HEK293 (cell line): Measurements from ENCODE around the gene ACOT8.
A peak's percentile ranks its signal among the peaks of the same experiment; 100 is the strongest.

ENCODE experiments used
- CTCF ChIA-PET: fragments of 350-600 bp; formaldehyde crosslinking; extraction: SDS; loops from one replicate; lab custom pipeline; 2021; ENCODE audit warnings: antibody characterized with exemption; lab: Yijun Ruan, JAX
- POLR2A ChIA-PET: fragments of 300-600 bp; formaldehyde crosslinking; extraction: SDS; loops from one replicate; lab custom pipeline; 2020; ENCODE audit warnings: antibody characterized with exemption, inconsistent platforms; lab: Yijun Ruan, JAX
- H3K27ac ChIP-seq: fragments of 200-500 bp; sonication (Bioruptor generic); 2 replicates; pipeline ENCODE4 v1.5.1; 2014; ENCODE audit warnings: low read depth, low read length, control low read depth, inconsistent platforms; ENCODE audit errors: extremely low read depth
- H3K36me3 ChIP-seq, 2 experiments: fragments of 200-500 bp in 1 of 2; sonication (Bioruptor generic) in 1 of 2; 1 replicate in 1 of 2; 2 replicates in 1 of 2; pipeline ENCODE4 v1.5.1; 2014 to 2017; ENCODE audit warnings: inconsistent platforms in 2 of 2, low read length in 2 of 2; ENCODE audit not compliant: control insufficient read depth in 2 of 2, insufficient read depth in 1 of 2
- H3K4me1 ChIP-seq: fragments of 200-500 bp; sonication (Bioruptor generic); 2 replicates; pipeline ENCODE4 v1.5.1; 2014; ENCODE audit warnings: mild to moderate bottlenecking, low read length, inconsistent platforms; ENCODE audit not compliant: control insufficient read depth, insufficient read depth
- H3K4me3 ChIP-seq: 2 replicates; pipeline ENCODE4 v1.5.1; 2011; ENCODE audit warnings: low read depth, mild to moderate bottlenecking, control low read depth, low read length, moderate library complexity
- H3K9me3 ChIP-seq: fragments of 200-500 bp; sonication (Bioruptor generic); 2 replicates; pipeline ENCODE4 v1.5.1; 2014; ENCODE audit warnings: low read depth, low read length, inconsistent platforms; ENCODE audit not compliant: control insufficient read depth, insufficient read depth
- GLIS1 ChIP-seq: fragments of 450-650 bp; formaldehyde crosslinking; IDR thresholded peaks from 2 replicates; pipeline ENCODE4 v1.5.1; 2016; ENCODE audit warnings: missing biosample characterization, missing genetic modification characterization
- GLIS2 ChIP-seq: fragments of 450-650 bp; formaldehyde crosslinking; IDR thresholded peaks from 2 replicates; pipeline ENCODE4 v1.5.1; 2016; ENCODE audit warnings: missing biosample characterization, missing genetic modification characterization
- KLF16 ChIP-seq: fragments of 450-650 bp; formaldehyde crosslinking; IDR thresholded peaks from 2 replicates; pipeline ENCODE4 v1.5.1; 2017; ENCODE audit warnings: missing biosample characterization, missing genetic modification characterization
- OSR2 ChIP-seq: fragments of 450-650 bp; formaldehyde crosslinking; IDR thresholded peaks from 2 replicates; pipeline ENCODE4 v1.5.1; 2016; ENCODE audit warnings: missing biosample characterization, missing genetic modification characterization
- SCRT2 ChIP-seq: fragments of 450-650 bp; formaldehyde crosslinking; IDR thresholded peaks from 2 replicates; pipeline ENCODE4 v1.5.1; 2016; ENCODE audit warnings: missing biosample characterization, missing genetic modification characterization
- TCF7L2 ChIP-seq: IDR thresholded peaks from 2 replicates; pipeline ENCODE4 v1.6.1; 2011; ENCODE audit warnings: low read depth, mild to moderate bottlenecking, inconsistent platforms, low read length, moderate library complexity, borderline replicate concordance
- ZBTB8A ChIP-seq: fragments of 450-650 bp; formaldehyde crosslinking; IDR thresholded peaks from 2 replicates; pipeline ENCODE4 v1.5.1; 2016; ENCODE audit warnings: missing biosample characterization, missing genetic modification characterization
- ZIC2 ChIP-seq: fragments of 450-650 bp; formaldehyde crosslinking; IDR thresholded peaks from 2 replicates; pipeline ENCODE4 v1.5.1; 2016; ENCODE audit warnings: missing biosample characterization, missing genetic modification characterization
- ZNF23 ChIP-seq: fragments of 450-650 bp; formaldehyde crosslinking; IDR thresholded peaks from 2 replicates; pipeline ENCODE4 v1.5.1; 2016; ENCODE audit warnings: missing biosample characterization, missing genetic modification characterization, borderline replicate concordance
- ZNF274 ChIP-seq, 2 experiments: fragments of 200-500 bp in 1 of 2; fragments of 450-650 bp in 1 of 2; sonication (Bioruptor generic) in 1 of 2; formaldehyde crosslinking in 1 of 2; IDR thresholded peaks; 2 replicates each; pipeline versions ENCODE4 v1.5.1 to v1.6.1; 2014 to 2016; ENCODE audit warnings: borderline replicate concordance in 1 of 2, inconsistent platforms in 1 of 2, low read length in 1 of 2, missing biosample characterization in 1 of 2, missing genetic modification characterization in 1 of 2
- ZNF600 ChIP-seq: fragments of 450-650 bp; formaldehyde crosslinking; IDR thresholded peaks from 2 replicates; pipeline ENCODE4 v1.5.1; 2016; ENCODE audit warnings: missing biosample characterization, missing genetic modification characterization
- ZNF664 ChIP-seq: fragments of 450-650 bp; formaldehyde crosslinking; IDR thresholded peaks from 2 replicates; pipeline ENCODE4 v1.5.1; 2016; ENCODE audit warnings: missing biosample characterization, missing genetic modification characterization
- ZNF692 ChIP-seq: fragments of 450-650 bp; formaldehyde crosslinking; IDR thresholded peaks from 2 replicates; pipeline ENCODE4 v1.5.1; 2016; ENCODE audit warnings: missing biosample characterization, missing genetic modification characterization
- TF ChIP-seq, protein P1 (sequence below): fragments of 450-650 bp; formaldehyde crosslinking; IDR thresholded peaks from 2 replicates; pipeline ENCODE4 v1.5.1; 2016; ENCODE audit warnings: missing biosample characterization, missing genetic modification characterization
- TF ChIP-seq, protein P2 (sequence below): fragments of 450-650 bp; formaldehyde crosslinking; IDR thresholded peaks from 2 replicates; pipeline ENCODE4 v1.5.1; 2017; ENCODE audit warnings: missing biosample characterization, missing genetic modification characterization
- TF ChIP-seq, protein P3 (sequence below): fragments of 450-650 bp; formaldehyde crosslinking; IDR thresholded peaks from 2 replicates; pipeline ENCODE4 v1.5.1; 2016; ENCODE audit warnings: missing biosample characterization, missing genetic modification characterization

ACOT8 gene

DNA sequence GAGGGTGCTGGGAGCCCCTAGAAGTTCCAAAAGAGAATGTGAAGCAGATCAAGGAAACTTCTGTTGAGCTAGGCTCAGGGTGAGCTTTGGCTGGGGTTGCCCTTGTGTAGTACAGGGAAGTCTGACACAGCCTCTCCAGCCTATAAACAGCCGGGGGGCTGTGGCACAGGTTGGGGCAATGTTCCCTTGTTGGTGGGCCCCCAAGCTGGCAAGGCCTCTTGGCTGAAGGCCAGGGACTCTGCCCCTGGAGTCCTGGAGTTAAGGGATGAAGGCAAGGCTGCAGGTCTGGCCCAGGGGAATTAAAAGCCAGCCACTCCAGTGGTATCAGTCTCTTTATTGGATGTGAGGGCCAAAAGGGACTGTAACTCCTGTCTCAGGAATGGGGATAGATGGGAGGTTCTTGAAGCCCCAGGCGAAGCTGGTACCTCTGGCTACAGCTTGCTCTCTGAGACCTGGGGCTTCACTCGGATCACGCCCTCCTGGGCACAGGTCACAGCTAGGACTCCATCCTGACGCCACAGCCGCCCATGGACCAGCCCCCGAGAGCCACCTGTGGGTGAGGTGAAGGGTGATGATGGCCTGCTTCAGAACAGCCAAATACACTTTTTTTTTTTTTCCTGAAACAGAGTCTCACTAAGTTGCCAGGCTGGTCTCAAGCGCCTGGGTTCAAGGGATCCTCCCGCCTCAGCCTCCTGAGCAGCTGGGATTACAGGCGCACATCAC is 15.6 kb downstream of the ACOT8 start:
- no peaks in the 10 kb centered on the region for H3K9me3 ChIP-seq
- H3K27ac ChIP-seq: no peak overlapping the region
- H3K4me1 ChIP-seq: no peaks in the 10 kb centered on the region
- POLR2A ChIA-PET: interaction anchor here (0.6 to 1.3 kb wide), 5 partner anchors 11 to 93 kb away, joined by 3 to 4 read pairs (median 3); partner anchors contain the start of gene PCIF1
- no peak overlapping the region for H3K4me3 ChIP-seq
- H3K36me3 ChIP-seq: peaks cover 5 to 70% of the 10 kb centered on the region in 2 experiments; a peak in 2 of 3 replicates
- CTCF ChIA-PET: no interaction called here
- TF ChIP-seq GLIS1 (peak; percentile 69), GLIS2 (peak; percentile 31; the same call in 1 of the 2 replicates), ZNF274 (IDR thresholded peaks at IDR 0.05; ENCODE audit: low read length) (no peak), ZNF274 (tag by site-specific recombination; IDR thresholded peaks at IDR 0.05; ENCODE audit: borderline replicate concordance) (no peak), ZNF23 (tag by site-specific recombination) (no peak), ZNF692 (tag by site-specific recombination) (peak; percentile 75), TCF7L2 (no peak)

DNA sequence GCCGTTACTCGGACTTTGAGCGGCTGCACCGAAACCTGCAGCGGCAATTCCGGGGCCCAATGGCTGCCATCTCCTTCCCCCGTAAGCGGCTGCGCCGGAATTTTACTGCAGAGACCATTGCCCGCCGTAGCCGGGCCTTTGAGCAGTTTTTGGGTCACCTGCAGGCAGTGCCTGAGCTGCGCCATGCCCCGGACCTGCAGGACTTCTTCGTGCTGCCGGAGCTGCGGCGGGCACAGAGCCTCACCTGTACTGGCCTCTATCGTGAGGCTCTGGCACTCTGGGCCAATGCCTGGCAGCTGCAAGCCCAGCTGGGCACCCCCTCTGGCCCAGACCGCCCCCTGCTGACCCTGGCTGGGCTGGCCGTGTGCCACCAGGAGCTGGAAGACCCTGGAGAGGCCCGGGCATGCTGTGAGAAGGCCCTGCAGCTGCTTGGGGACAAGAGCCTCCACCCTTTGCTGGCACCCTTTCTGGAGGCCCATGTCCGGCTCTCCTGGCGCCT is 16.4 kb downstream of the ACOT8 start:
- no peaks in the 10 kb centered on the region for H3K4me1 ChIP-seq
- POLR2A ChIA-PET: interaction anchor here (0.6 kb wide), 1 partner anchor 12 kb away, joined by 3 read pairs; no protein-coding TSS in a partner anchor
- CTCF ChIA-PET: interaction anchor here (0.7 kb wide), 1 partner anchor 42 kb away, joined by 3 read pairs; no protein-coding TSS in a partner anchor
- no peak overlapping the region for H3K27ac ChIP-seq
- H3K9me3 ChIP-seq: no peaks in the 10 kb centered on the region
- peaks cover 2 to 64% of the 10 kb centered on the region in 2 experiments; a peak in 2 of 3 replicates for H3K36me3 ChIP-seq
- no peak overlapping the region for H3K4me3 ChIP-seq
- no peak for TF ChIP-seq SCRT2 (tag by site-specific recombination)
- TF ChIP-seq ZBTB8A (tag by site-specific recombination): no peak
- TF ChIP-seq ZIC2: peak; percentile 67
- TF ChIP-seq ZNF600 (tag by site-specific recombination): peak; percentile 46; the same call in 1 of the 2 replicates
- no peak for TF ChIP-seq KLF16 (tag by site-specific recombination)
- TF ChIP-seq, protein P1, sequence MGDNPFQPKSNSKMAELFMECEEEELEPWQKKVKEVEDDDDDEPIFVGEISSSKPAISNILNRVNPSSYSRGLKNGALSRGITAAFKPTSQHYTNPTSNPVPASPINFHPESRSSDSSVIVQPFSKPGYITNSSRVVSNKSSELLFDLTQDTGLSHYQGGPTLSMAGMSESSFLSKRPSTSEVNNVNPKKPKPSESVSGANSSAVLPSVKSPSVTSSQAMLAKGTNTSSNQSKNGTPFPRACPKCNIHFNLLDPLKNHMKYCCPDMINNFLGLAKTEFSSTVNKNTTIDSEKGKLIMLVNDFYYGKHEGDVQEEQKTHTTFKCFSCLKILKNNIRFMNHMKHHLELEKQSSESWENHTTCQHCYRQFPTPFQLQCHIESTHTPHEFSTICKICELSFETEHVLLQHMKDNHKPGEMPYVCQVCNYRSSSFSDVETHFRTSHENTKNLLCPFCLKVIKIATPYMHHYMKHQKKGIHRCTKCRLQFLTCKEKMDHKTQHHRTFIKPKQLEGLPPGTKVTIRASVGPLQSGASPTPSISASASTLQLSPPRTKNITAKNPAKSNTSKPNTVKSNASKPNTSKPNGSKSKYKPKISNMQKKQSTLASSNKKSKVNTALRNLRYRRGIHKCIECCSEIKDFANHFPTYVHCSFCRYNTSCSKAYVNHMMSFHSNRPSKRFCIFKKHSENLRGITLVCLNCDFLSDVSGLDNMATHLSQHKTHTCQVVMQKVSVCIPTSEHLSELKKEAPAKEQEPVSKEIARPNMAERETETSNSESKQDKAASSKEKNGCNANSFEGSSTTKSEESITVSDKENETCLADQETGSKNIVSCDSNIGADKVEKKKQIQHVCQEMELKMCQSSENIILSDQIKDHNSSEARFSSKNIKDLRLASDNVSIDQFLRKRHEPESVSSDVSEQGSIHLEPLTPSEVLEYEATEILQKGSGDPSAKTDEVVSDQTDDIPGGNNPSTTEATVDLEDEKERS (tag by site-specific recombination): no peak

- H3K4me1 ChIP-seq: no peaks in the 10 kb centered on the region; the same call in 1 of the 2 replicates
- ChIA-PET POLR2A (interaction anchor here (0.6 to 2.0 kb wide), 2 partner anchors 69 to 137 kb away, joined by 3 to 4 read pairs; no protein-coding TSS in a partner anchor), CTCF (interaction anchor here (0.7 to 1.0 kb wide), 3 partner anchors 19 to 1702 kb away, joined by 3 to 4 read pairs (median 4); no protein-coding TSS in a partner anchor)
- TF ChIP-seq, protein P2, sequence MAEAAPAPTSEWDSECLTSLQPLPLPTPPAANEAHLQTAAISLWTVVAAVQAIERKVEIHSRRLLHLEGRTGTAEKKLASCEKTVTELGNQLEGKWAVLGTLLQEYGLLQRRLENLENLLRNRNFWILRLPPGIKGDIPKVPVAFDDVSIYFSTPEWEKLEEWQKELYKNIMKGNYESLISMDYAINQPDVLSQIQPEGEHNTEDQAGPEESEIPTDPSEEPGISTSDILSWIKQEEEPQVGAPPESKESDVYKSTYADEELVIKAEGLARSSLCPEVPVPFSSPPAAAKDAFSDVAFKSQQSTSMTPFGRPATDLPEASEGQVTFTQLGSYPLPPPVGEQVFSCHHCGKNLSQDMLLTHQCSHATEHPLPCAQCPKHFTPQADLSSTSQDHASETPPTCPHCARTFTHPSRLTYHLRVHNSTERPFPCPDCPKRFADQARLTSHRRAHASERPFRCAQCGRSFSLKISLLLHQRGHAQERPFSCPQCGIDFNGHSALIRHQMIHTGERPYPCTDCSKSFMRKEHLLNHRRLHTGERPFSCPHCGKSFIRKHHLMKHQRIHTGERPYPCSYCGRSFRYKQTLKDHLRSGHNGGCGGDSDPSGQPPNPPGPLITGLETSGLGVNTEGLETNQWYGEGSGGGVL (tag by site-specific recombination): peak; percentile 41; the same call in 1 of the 2 replicates
- TF ChIP-seq ZBTB8A (tag by site-specific recombination): 0 out of 2 replicates have a peak, but pooled peaks have one; percentile 30
- no peak for TF ChIP-seq ZNF664 (tag by site-specific recombination)
- TF ChIP-seq, protein P3, sequence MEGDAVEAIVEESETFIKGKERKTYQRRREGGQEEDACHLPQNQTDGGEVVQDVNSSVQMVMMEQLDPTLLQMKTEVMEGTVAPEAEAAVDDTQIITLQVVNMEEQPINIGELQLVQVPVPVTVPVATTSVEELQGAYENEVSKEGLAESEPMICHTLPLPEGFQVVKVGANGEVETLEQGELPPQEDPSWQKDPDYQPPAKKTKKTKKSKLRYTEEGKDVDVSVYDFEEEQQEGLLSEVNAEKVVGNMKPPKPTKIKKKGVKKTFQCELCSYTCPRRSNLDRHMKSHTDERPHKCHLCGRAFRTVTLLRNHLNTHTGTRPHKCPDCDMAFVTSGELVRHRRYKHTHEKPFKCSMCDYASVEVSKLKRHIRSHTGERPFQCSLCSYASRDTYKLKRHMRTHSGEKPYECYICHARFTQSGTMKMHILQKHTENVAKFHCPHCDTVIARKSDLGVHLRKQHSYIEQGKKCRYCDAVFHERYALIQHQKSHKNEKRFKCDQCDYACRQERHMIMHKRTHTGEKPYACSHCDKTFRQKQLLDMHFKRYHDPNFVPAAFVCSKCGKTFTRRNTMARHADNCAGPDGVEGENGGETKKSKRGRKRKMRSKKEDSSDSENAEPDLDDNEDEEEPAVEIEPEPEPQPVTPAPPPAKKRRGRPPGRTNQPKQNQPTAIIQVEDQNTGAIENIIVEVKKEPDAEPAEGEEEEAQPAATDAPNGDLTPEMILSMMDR: no peak
- 0 out of 2 replicates have a peak, but pooled peaks have one; percentile 34 for TF ChIP-seq OSR2
- no peaks in the 10 kb centered on the region for H3K9me3 ChIP-seq
- H3K27ac ChIP-seq: no peak overlapping the region
- peaks cover 0 to 27% of the 10 kb centered on the region in 2 experiments; a peak in 1 of 3 replicates for H3K36me3 ChIP-seq
- H3K4me3 ChIP-seq: no peak overlapping the region
Observed at GRCh38 chr20:45836841-45837240, 20.4 kb downstream of the ACOT8 start.
